Activated CD4-positive, CD25-positive, alpha-beta regulatory T cell treated with anti-CD3 and anti-CD28 coated beads, Interleukin-2, amount 50 U/mL, for 16 hours (primary cell): ENCODE results near the gene ADCY2.

ENCODE experiments used
- DNase-seq: peaks from one replicate; pipeline ENCODE4 v3.0.0-alpha.2; 2020; ENCODE audit warnings: low read depth, low spot score

Gene ADCY2

GRCh38 chr5:7503564-7503963 is 107.6 kb downstream of the ADCY2 start:
- no peak for DNase-seq

GRCh38 chr5:7515284-7515914 is 119.5 kb downstream of the ADCY2 start:
- no peak for DNase-seq

- DNase-seq: no peak
Measured at GRCh38 chr5:7516253-7516652, 120.3 kb downstream of the ADCY2 start.

GRCh38 chr5:7517006-7517405 is 121.1 kb downstream of the ADCY2 start:
- DNase-seq: no peak

GRCh38 chr5:7518947-7519560 is 123.1 kb downstream of the ADCY2 start:
- no peak for DNase-seq

- no peak for DNase-seq
Measured at GRCh38 chr5:7519564-7519963, 123.6 kb downstream of the ADCY2 start.

- no peak for DNase-seq
Measured at GRCh38 chr5:7529880-7530279, 133.9 kb downstream of the ADCY2 start.

GRCh38 chr5:7533941-7534340 is 138.0 kb downstream of the ADCY2 start:
- DNase-seq: no peak

- DNase-seq: no peak
Measured at GRCh38 chr5:7534505-7534904, 138.6 kb downstream of the ADCY2 start.

- no peak for DNase-seq
Measured at GRCh38 chr5:7537573-7537972, 141.6 kb downstream of the ADCY2 start.

GRCh38 chr5:7539571-7539970 is 143.6 kb downstream of the ADCY2 start:
- DNase-seq: no peak

- no peak for DNase-seq
Measured at GRCh38 chr5:7540736-7541485, 145.0 kb downstream of the ADCY2 start.

GRCh38 chr5:7541898-7542297 is 146.0 kb downstream of the ADCY2 start:
- no peak for DNase-seq

- no peak for DNase-seq
Measured at GRCh38 chr5:7546555-7546954, 150.6 kb downstream of the ADCY2 start.

- DNase-seq: no peak
Measured at GRCh38 chr5:7548596-7548995, 152.7 kb downstream of the ADCY2 start.

- no peak for DNase-seq
Measured at GRCh38 chr5:7565559-7565958, 169.6 kb downstream of the ADCY2 start.

GRCh38 chr5:7576023-7576715 is 180.2 kb downstream of the ADCY2 start:
- no peak for DNase-seq

GRCh38 chr5:7577381-7577780 is 181.4 kb downstream of the ADCY2 start:
- no peak for DNase-seq

GRCh38 chr5:7578071-7578470 is 182.1 kb downstream of the ADCY2 start:
- DNase-seq: no peak

- DNase-seq: no peak
Measured at GRCh38 chr5:7584749-7585148, 188.8 kb downstream of the ADCY2 start.

- no peak for DNase-seq
Measured at GRCh38 chr5:7585807-7586206, 189.9 kb downstream of the ADCY2 start.

GRCh38 chr5:7586480-7586879 is 190.5 kb downstream of the ADCY2 start:
- no peak for DNase-seq
